Stimulated activated naive CD4-positive, alpha-beta T cell (primary cell): ENCODE results near the gene NADK.
"Not testable (repeated sequence)": the region's sequence is repeated elsewhere in the genome, so short reads cannot be mapped to it uniquely, and the experiment has no call there.

Source experiments
- DNase-seq, 6 experiments: peaks; one replicate each; lab custom pipeline; 2025; lab: John Stamatoyannopoulos, UW

Gene NADK

DNA sequence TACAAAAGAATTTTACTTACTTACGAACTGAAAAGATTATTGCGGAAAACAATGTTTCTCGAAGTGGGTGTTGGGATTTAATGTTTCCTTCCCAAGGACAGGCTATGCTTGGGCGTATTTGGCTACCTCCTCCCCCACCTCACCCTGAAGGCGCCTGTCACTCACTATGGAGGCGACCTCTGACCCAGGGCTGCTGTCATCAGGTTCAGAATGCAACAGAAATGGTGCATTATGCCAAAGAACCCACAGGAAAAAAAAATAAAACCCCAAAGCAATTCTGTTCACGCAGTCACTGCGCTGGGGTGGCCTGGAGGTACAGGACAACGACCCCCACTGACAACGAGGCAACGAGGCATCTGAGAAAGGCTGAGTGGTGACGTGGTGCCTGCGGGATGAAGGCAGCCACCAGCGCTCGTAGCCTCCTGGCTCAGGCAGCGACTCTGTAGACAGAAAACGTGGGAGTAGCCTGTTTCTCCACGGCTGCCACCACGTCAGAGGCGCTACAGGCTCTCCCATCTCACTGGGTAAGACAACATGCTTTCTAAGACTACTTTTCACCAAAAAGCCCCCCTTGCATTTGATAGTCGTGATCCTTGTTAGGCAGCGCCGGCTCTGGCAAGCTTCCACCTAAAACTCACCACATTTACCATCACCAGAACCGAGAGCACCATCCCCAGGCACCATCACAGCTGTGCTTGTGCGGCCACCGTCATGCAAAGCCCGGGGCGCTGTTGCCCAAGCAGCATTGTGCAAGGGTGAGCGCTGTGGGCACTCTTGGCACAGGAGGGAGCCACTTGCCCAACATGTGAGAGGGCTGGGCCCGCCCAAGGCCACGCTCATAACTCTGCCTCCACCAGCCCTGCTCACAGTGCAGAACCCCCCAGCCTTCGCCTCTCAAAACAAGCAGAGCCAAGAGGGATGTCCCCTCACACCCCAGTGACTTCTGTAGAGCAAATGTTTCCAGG, 14.3 kb downstream of the NADK start:
- DNase-seq: no peak

DNA sequence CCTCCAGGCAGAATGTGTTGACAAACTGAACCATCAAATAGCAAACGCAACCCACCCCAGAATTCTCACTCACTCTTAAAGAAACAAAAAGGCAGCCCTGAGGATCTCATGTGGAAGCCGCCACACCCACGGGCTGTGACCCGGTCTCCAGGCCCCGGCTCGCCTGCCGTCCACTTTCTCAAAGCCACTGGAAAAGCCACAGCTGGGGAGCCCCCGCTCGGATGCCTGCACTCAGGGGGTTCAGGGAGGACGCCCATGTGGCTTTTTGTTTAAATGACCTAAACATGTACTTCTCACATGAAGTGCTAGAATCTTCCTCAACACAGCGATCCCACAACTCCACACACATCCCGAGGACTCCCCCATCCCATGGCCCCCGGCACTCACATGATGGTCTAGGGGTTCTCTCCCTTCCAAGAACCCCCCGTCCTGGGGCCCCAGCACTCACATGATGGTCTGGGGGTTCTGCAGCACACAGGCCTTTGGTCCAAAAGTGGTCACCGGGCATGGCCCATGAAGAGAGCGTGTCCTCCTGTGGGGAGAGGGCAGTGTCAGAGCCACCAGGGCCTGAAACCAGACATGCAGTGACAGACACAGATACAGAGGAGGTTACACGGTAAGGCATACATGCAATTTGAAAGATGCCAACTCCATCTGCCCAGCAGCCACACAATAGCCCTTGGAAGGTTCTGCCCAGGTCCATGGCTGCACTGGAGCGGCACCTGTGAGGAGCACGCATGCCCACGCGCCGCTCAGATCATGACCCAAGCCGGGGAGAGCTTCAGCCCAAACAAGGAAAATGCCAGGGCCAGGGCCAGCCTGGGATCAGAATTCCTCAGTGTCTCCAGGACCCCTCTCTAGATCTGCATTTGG, 16.5 kb downstream of the NADK start:
- DNase-seq: no peak

DNA sequence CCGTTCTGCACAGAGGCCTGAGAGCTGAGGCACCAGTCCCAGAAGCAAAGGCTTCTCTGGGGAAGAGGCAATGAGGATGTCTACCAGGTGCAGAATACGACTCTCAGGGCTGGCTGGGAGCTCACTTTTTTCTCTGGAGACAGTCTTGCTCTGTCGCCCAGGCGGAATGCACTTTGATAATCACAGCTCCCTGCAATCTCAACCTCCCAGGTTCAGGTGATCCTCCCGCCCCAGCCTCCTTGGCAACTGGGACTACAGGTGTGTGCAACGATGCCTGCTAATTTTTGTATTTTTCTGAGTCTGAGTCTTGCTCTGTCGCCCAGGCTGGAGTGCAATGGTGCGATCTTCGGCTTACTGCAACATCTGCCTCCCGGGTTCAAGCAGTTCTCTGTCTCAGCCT, 17.6 kb downstream of the NADK start:
- no peak for DNase-seq

DNA sequence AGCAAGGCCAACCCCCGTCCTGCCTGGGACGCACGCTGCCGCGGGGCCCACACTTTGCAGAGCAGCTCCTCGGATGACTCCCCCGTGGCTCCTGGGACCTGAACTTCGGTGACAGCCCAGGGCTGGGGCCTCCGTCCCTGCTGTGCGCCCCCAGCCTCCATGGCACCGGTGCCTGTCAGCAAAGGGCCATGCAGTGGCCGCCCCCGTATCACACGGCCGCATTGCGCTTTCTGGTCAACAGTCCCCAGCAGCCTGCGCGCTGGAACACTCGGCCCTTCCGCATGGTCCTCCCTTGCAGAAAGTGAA, 18.0 kb downstream of the NADK start:
- no peak for DNase-seq

DNA sequence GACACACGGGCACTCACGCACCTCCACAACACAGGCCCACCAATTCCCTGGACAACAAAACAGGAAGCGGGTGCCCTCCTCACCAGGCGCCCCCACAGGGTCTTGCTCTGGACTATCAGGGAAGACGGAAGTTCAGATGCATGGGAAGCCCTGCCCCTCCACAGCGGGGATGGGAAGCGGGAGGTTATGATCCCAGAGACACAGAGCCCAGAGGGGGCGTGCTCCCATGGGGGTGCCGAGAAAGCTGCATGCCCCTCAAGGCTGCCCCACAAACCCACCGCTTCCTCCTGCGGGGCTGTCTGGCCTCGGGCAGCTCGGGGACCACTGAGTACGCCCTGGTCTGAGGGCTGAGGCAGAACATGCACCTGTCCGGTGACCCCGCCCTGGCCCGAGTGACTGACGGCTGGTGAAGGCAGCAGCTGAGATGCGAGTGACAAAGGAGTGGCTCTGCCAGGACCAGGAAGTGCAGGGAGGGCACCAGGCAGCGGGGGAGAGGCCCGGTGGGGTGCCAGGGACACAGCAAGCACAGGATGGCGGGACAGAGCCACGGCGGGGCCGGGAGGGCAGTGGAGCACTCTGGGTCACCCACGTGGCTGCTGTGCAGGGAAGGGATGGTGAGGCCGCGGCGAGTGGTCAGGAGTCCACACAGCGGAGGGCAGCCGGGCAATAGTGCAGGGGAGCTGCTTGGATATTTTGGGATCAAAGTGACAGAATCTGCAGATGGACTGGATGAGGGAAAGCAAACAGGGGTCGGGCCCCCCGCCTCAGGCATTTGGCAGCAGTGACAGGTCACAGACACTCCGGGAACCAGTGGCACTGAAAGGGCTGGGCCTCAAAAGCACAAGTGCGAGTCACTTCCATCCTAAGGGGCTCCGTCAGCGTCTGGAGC, 18.6 kb downstream of the NADK start:
- no peak for DNase-seq

DNA sequence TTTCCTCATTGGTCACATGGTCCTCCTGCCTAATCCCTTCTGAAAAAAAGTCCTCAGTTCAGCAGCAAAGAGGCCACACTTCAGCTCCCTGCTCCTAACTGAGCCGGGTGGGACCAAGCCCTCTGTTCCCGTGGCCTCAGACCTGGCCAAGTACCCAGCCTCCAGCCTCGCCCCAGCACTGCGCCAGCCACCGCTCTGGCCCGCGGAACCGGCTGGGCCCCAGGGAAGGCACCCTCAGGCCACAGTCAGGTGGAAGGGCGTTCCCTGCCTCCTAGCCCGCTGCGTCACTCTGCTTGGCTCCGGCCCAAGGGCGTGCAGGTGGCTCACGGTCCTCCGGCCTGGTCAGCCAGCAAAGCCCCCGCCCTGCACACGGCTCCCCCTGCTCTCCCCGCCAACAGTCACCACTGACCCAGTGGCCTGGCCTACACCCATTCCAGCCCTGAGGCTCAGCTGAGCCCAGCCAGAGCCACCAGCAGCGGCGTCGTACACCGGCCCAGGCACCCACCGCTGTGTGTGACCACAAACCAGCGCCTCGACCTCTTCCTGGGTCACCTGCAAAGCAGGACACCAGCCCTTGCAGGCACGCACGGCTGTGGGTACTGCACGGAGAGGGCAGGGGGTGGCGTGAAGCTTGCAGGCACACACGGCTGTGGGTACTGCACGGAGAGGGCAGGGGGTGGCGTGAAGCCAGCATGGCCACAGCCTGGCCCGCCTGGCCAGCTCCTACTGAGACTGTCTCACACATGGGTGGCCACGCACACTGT, 19.4 kb downstream of the NADK start:
- DNase-seq: no peak

DNA sequence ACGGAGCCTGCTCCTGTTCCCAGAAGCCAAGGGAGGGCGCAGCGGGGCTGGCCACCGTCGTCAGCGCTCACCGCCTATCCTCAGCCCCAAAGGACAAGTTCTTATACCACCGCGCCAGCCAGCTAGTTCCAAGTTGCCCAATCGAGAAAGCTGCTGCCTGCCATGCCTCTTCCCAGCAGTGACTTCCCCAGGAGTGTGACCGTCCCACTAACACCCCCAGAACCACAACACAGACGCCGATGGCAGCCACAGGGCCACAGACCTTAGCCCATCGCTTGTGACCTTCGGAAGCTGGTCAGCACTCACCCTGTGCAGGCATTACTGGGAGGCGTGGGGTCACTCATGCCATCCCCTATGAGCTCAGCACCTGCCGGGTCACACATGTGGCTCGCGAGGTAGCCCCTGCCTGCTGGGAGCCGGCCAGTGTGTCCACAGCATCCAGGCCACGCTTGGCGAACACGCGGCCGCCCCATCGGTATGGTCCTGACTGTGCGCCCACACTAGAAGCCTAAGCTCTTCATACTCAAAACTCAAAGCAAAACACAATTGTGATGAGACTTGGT, 20.1 kb downstream of the NADK start:
- no peak for DNase-seq

DNA sequence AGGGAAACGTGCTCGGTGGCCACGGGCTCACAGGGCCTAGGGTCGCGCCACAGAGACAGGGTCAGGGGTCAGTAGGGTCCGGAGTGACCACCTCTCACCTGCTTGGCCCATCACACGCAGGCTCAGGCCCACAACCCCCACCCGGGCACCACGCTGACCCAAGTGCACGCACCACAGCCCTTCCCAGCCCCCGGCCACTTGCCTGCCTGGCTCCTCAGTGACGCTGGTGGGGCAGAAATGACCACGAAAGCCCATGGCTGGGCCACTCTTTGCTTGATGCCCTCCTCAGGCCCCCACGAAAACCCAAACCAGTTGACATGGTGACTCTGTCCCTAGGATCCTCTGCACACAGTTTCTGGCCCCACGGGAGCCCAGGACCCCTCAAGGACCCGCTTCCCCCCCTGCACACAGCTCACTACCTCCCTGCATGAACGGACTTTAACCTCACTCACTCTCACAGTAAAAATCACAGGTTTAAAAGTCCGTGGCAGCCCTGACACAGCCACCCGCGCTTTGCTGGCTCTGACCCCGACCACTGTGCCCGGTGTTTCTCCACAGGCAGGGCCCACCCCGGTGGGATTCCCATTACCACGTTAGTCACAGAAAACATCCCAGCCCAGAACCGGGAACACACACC, 20.7 kb downstream of the NADK start:
- DNase-seq: no peak

DNA sequence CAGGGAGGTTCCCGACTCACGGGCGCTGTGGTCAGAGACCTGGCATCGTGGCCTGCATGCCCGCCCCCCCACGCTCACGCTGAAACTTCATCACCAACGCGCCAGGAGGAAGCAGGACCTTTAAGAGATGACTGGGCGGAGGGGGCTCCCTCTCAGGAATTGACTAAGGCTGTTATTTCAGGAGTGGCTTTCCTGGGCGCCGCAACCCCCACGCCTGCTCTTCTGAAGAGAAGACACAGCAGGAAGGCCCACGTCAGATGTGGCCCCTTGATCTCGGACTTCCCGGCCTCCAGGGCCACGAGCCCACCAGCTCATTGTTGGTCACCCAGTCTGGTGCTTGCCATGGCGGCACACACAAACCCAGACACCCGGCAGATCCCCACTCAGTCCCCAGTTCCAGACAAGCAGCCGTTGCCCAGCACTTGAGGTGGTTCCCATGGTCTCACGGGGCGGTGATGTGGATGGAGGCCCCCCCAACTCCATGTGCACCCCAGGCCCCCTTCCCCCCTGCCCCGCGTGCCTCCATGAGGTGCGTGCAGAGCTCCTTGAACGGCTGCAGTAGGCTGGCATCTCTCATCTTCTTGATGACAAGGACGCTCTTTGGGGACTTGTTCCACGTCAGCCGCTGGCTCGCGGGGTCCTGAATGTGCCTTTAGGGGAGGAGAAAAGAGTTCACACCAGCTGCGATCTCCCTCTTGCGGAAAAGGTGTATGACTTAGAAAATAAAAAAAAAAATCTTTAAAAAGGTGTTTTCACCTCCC, 21.4 kb downstream of the NADK start:
- DNase-seq: no peak

DNA sequence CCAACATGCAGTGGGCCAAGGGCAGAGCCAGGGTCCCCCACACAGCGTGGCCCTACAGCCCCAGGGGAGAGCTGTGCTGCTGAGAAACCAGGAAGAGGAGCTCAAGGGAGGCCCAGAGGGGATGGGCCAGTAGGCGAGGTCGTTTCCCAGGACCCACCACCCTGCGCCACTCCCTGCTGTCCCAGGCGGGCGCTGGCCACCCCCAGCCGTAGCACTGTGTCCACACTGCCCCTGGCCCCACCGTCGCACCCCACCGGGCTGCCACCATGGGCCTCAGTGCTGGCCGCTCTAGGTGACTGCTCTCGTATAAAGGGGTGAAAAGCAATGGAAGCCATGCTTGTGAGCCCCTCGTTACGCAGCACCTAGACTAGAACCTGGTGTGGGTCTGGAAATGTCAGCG, 22.4 kb downstream of the NADK start:
- no peak for DNase-seq

DNA sequence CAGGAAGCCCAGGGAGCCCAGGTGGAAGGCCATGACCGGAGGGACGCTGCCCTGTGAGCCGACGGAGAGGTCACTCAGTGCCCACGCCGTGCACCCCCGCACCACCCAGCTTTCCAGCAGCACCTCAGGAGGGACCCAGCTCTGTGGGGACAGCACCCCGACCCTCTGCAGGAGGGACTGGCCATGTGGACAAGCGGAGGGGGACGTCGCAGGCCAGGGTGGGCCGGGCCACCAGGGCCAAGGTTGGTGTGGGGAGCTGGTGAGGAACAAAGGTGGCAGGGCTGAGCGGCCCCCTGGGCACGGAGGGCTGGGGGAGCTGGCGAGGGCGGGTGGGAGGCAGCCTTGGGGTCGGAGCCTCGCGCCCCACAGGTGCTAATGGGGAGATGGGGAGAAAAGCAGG, 22.8 kb downstream of the NADK start:
- DNase-seq: no peak

DNA sequence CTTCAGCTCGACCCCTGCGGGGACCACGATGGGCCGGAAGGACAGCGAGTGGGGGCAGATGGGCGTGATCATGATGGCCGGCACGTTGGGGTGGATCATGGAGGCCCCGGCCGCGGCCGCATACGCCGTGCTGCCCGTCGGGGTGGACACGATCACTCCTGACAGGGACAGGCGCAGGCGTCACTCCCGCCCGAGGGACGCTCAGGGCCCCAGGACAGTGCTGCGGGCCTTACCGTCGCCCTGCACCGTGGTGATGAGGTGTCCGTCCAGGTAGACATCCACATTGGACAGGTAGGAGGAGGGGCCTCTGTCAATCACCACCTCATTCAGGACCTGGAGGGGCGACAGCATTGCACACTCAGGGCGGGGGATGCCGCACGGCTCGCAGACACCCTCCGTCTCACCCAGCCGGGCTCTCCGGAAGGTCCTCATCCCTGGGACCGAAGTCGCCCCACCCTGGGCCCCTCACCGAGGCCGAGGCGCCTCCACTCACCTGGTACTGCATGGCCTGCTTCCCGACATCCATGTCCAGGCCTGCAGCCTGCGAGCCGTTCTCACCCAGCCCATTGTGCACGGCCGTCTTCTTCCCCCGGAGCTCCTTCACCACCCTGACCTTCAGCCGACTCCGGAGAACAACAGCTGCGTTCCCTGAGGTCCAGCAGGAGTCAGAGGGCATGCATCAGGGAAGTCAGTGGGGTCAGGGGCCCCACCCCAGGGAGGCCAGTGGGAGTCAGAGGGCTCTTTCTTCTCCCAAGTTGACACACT, 24.0 kb downstream of the NADK start:
- no peak for DNase-seq

DNA sequence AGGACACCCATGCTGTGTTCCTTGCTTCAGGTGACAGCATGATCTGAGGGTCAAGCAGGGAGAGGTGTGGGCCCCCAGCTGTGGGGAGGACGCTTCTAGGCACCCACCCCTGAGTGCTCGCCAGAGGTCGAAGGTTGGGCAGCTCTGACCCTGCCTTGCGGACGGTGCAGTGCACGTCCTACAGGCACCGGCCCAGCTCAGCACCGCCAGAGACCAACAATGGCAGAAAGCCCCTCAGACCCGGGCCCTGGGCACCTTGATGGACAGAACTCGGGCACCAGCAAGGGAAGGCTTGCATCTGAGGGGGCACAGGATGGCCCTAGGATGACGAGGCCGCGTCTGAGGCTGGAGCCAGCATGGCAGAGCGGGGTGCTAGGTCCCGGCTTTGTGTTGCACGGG, 24.7 kb downstream of the NADK start:
- no peak for DNase-seq

DNA sequence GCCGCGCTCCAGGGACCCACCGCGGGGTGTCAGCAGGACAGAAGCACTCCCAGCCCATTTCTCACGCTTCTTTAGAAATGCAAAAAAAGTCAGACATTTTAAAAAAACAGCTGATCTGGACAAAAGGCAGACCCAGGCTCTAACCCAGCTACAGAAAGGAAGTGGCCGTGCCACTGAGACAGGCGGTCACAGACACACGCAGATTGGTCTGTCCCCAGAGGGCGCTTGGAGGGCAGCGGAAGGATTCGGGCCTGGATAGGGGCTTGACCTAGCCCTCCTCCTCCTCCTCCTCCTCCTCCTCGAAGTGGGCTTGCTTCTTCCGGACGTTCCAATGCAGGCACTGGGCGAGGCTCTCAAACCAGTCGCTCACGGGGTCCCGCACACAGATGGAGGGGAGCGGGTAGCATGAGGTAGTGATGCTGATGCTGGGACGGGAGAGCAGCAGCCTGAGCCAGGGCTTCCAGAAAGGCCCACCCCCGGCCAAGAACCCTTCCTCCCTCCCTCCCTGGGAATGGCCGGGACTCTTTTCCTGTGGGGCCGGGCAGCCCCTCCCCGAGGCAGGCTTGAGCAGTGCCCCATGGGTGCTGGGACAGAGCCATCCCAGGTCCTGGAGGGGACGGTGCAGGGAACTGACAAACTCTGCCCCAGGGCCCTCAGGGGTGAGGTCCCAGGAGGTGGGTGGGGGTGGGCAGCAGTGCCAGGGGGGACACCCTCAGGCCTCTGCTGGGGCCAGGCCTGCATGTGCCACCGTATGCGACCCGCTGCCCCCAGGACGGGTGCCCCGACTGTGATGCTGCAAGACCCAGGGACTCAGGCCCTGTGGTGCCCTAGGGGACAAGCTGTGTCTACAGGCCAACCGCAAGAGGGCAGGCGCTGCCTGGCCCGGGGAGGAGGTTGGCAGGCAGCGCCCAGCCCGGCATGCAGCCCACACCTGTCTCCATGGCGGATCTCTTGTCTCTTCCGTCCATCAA, 25.3 kb downstream of the NADK start:
- DNase-seq: no peak

DNA sequence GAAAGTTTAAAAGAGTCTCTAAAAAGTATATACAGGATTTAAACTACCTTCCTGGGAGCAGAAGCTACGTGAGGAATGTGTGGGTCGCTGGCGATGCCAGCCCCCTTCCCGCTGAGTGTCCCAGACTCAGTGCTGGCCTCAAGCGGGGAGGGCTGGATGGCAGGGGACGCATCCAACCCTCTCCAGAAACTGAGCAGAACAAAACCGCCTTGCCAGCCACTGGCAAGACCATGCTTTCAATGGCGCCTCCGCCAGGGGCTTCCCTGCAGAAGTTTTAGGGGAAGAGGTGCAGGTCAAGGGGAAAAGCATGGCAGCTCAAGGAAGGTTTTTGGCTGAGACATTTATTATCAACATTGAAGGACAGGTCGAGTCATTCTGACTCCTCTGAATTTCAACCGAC, 26.1 kb downstream of the NADK start:
- no peak for DNase-seq

DNA sequence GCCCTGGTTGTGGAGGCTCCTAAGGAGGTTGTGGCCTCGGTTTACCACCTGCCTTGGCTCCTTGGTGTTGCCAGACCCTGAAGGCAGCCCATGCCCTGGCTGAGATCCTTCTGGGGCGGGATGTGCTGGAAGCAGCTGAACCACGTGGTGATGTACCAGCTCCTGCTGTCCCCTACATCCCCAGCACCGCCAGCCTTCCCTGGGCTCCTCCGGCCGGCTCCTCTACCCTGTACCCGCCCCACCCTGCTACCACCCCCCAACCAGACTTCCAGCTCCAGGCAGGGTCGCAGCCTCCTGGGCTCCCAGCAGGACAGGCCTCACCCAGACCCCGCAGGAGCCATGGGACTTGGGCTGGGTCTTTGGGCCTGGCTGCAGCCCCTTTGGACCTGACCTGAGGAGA, 28.3 kb downstream of the NADK start:
- not testable (repeated sequence) for DNase-seq

DNA sequence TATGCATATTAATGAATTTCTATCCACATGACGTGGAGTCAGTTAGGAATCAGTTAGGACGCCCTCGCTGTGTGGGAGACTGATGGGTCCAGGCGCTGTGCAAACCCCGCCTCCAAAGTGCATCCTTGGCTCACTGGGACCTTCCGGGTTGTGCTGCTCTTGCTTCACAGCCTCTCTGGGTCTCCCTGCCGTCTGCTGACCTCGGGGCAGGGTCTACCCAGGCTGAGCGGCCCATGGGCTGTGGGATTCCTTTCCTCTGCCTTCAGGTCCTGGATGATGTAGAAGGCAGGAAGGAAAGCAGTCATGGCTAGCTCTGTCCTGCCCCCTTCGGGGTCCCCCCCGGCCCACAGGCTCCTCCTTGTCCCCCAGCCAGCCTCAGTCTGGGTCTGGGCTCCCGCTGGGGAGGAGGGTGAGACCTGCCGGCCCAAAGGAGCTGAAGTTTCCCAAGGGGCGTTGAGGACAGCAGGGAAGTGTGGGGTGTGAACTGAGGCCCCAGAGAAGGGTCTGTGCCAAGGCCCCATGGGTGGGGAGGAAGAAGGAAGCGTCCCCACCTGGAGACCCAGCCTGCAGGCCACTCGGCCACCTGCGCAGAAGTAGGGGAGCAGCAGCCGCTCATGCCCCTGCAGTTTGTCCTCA, 29.5 kb downstream of the NADK start:
- DNase-seq: no peak
